ENCODE data around the gene NYNRIN. TPM values are rescaled to one million over a fixed set of nuclear protein-coding genes. Genes with fewer than 3 reads are reported as not detected.
"Not testable (repeated sequence)": the region's sequence is repeated elsewhere in the genome, so short reads cannot be mapped to it uniquely, and the experiment has no call there.

The NYNRIN gene
- total and polyA plus RNA-seq, 2 of the 8 experiments (the other 6 are each of a cell fraction or from before 2014, with no cell fraction given): 15.2 to 18.3 TPM

DNA sequence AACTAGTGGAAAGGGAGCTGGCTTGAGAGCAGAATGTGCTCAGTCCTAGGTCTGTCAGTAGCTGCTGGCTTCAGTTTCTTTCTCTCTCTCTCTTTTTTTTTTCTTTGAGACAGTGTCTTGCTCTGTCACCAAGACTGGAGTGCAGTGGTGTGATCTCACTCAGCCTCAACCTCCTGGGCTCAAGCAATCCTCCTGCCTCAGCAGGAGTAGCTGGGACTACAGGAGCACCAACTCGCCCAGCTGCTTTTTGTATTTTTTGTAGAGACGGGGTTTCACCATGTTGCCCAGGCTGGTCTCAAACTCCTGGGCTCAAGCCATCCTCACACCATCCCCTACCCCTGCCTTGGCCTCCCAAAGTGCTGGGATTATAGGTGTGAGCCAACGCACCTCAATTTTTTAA lies 27.2 kb upstream of the NYNRIN start:
- H2AFZ ChIP-seq (ENCODE audit: low read length); H4K5ac ChIP-seq (ENCODE audit: insufficient read length, low read depth, low read length); H2BK15ac ChIP-seq (ENCODE audit: low read length); DNase-seq (ENCODE audit: low read depth in 1 of 2, low spot score in 2 of 2); H3K14ac ChIP-seq (ENCODE audit: insufficient read length); H3K4me2 ChIP-seq (ENCODE audit: insufficient read depth in 1 of 2, low read depth in 2 of 2, low read length in 2 of 2); H3K9me3 ChIP-seq (ENCODE audit: insufficient read depth in 2 of 2, low read depth in 1 of 2, low read length in 1 of 2); H3K79me1 ChIP-seq (ENCODE audit: low read depth, low read length); H3K23ac ChIP-seq (ENCODE audit: insufficient read length); H3K56ac ChIP-seq (replicated peaks; ENCODE audit: insufficient read length, low read depth, low read length); H2BK20ac ChIP-seq (ENCODE audit: low read length); H3K27me3 ChIP-seq (replicated peaks in 1 of 4; ENCODE audit: control insufficient read depth in 3 of 4, extremely low read depth in 1 of 4, insufficient read depth in 3 of 4, low read length in 3 of 4); H2BK5ac ChIP-seq (ENCODE audit: low read depth, low read length); FAIRE-seq; H3K79me2 ChIP-seq (ENCODE audit: control insufficient read depth in 1 of 2, insufficient read depth in 2 of 2, low read length in 2 of 2); H3K4me3 ChIP-seq (ENCODE audit: extremely low read depth in 1 of 4, insufficient read depth in 2 of 4, low read depth in 3 of 4, low read length in 4 of 4); H4K91ac ChIP-seq (replicated peaks; ENCODE audit: insufficient read length, low read length); H2BK120ac ChIP-seq (replicated peaks; ENCODE audit: low read depth, low read length); H3K27ac ChIP-seq (ENCODE audit: low read depth, low read length); H4K8ac ChIP-seq (ENCODE audit: extremely low read depth, insufficient read depth, low read length); H4K20me1 ChIP-seq (replicated peaks in 1 of 2; ENCODE audit: control insufficient read depth in 1 of 2, insufficient read depth in 2 of 2, low read length in 2 of 2); H3K9ac ChIP-seq (replicated peaks in 1 of 4; ENCODE audit: extremely low read depth in 1 of 4, low read depth in 3 of 4, low read length in 3 of 4); H3K18ac ChIP-seq (ENCODE audit: extremely low read depth, low read length); H3K4ac ChIP-seq (replicated peaks; ENCODE audit: insufficient read length, low read depth, low read length); H2BK12ac ChIP-seq (ENCODE audit: low read depth, low read length); H2AK5ac ChIP-seq (ENCODE audit: low read depth, low read length): not testable (repeated sequence)
- H3K36me3 ChIP-seq (ENCODE audit: control insufficient read depth in 2 of 4, insufficient read depth in 4 of 4, low read length in 3 of 4): peaks cover 3 to 11% (median 6%) of the 10 kb centered on the region in 4 experiments; a peak in 5 of 8 replicates
- ChIA-PET CTCF (ENCODE audit: partially characterized antibody) (interaction anchor here (1.0 to 16.4 kb wide), 12 partner anchors 10 to 65 kb away, joined by 3 to 207 read pairs (median 6); partner anchors contain the start of genes ADCY4, CBLN3, KHNYN and RIPK3), POLR2A (ENCODE audit: partially characterized antibody) (interaction anchor here (0.6 to 4.2 kb wide), 3 partner anchors 8 to 58 kb away, joined by 5 to 24 read pairs (median 13); partner anchors contain the start of genes CBLN3 and KHNYN)
- 86% methylated on average over 3 of the region's 3 CpGs; no CpG with 5 or more reads in 1 of the 2 experiments for whole genome bisulfite sequencing, 2 experiments (ENCODE audit: extremely low coverage in 1 of 2, insufficient coverage in 1 of 2, insufficient read length in 1 of 2, insufficient replicate concordance in 2 of 2, low coverage in 1 of 2, low lambda C conversion rate in 2 of 2, missing lambda C conversion rate in 1 of 2)
- peaks cover 16% of the 10 kb centered on the region for H3K23me2 ChIP-seq (ENCODE audit: low read depth, low read length)
- H3K4me1 ChIP-seq (replicated peaks in 1 of 4; ENCODE audit: control insufficient read depth in 3 of 4, insufficient read depth in 4 of 4, low read length in 3 of 4): peaks cover 0 to 15% (median 13%) of the 10 kb centered on the region in 4 experiments; a peak in 6 of 7 replicates

All from H1 (cell line).